ENCODE data around the gene ITPR2.

DNA sequence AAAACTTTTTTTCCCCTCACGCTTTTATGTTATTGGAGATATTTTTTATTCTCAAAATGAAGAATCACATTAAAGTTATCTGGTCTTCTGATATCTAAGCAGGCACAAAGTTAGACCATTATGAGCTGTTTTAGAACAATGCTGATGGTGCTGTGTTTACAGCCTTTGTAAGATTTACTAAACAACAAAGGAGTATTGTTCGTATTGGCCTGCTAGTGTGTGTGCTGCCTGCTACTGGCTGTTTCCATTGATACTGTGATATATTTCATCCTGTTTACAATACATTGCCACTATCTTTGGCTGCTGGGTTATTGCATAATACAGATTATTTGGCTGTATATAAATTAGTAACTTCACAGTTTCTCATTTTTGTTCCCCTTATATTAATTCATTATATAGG lies 220.8 kb downstream of the ITPR2 start:
- TF ChIP-seq, protein P1, sequence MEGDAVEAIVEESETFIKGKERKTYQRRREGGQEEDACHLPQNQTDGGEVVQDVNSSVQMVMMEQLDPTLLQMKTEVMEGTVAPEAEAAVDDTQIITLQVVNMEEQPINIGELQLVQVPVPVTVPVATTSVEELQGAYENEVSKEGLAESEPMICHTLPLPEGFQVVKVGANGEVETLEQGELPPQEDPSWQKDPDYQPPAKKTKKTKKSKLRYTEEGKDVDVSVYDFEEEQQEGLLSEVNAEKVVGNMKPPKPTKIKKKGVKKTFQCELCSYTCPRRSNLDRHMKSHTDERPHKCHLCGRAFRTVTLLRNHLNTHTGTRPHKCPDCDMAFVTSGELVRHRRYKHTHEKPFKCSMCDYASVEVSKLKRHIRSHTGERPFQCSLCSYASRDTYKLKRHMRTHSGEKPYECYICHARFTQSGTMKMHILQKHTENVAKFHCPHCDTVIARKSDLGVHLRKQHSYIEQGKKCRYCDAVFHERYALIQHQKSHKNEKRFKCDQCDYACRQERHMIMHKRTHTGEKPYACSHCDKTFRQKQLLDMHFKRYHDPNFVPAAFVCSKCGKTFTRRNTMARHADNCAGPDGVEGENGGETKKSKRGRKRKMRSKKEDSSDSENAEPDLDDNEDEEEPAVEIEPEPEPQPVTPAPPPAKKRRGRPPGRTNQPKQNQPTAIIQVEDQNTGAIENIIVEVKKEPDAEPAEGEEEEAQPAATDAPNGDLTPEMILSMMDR (conservative IDR thresholded peaks at IDR 0.05; ENCODE audit: low read length): no peak
- no peak for TF ChIP-seq EZH2phosphoT487 (IDR thresholded peaks at IDR 0.05; ENCODE audit: borderline replicate concordance)

Data from Loucy (cell line).